ENCODE data around the gene LENG1. TPM values are rescaled to one million over a fixed set of nuclear protein-coding genes. Genes with fewer than 3 reads are reported as not detected.
"Not testable (repeated sequence)": the region's sequence is repeated elsewhere in the genome, so short reads cannot be mapped to it uniquely, and the experiment has no call there.

LENG1 gene
- polyA plus RNA-seq, 1 donor, result 9.5 TPM

- DNase-seq, result peak; percentile 100
- peaks cover 39% of the 10 kb centered on the region for H3K36me3 ChIP-seq (ENCODE audit: control insufficient read depth, insufficient read depth, low read length)
- no CpG with 5 or more reads among the region's 56 CpGs for WGBS (ENCODE audit: insufficient coverage, low lambda C conversion rate)
Observed at GRCh38 chr19:54190503-54191010, 31.0 kb upstream of the LENG1 start.

GRCh38 chr19:54189735-54190502, 30.4 kb upstream of the LENG1 start:
- Histone ChIP-seq H3K4me3 (ENCODE audit: low read length) (peak overlapping the region; percentile 75), H3K9me3 (ENCODE audit: control insufficient read depth, low read depth, low read length) (no peaks in the 10 kb centered on the region), H3K27ac (ENCODE audit: low read length) (peak overlapping the region; percentile 98), H3K36me3 (ENCODE audit: control insufficient read depth, insufficient read depth, low read length) (peaks cover 35% of the 10 kb centered on the region), H3K4me1 (ENCODE audit: control insufficient read depth, insufficient read depth, low read length) (peaks cover 36% of the 10 kb centered on the region), H3K27me3 (ENCODE audit: control insufficient read depth, insufficient read depth, low read length) (no peaks in the 10 kb centered on the region)
- peak; percentile 100 for DNase-seq
- no CpG with 5 or more reads among the region's 65 CpGs for WGBS (ENCODE audit: insufficient coverage, low lambda C conversion rate)

More at GRCh38 chr19:54190503-54191010, 31.0 kb upstream of the LENG1 start:
- no peaks in the 10 kb centered on the region for H3K9me3 ChIP-seq (ENCODE audit: control insufficient read depth, low read depth, low read length)
- H3K4me1 ChIP-seq (ENCODE audit: control insufficient read depth, insufficient read depth, low read length), result peaks cover 36% of the 10 kb centered on the region
- peak overlapping the region; percentile 75 for H3K4me3 ChIP-seq (ENCODE audit: low read length)
- peak overlapping the region; percentile 98 for H3K27ac ChIP-seq (ENCODE audit: low read length)
- H3K27me3 ChIP-seq (ENCODE audit: control insufficient read depth, insufficient read depth, low read length), result no peaks in the 10 kb centered on the region

GRCh38 chr19:54189145-54189734, 29.7 kb upstream of the LENG1 start, which contains the start of gene MBOAT7:
Gene MBOAT7, minus strand, starts transcription at chr19:54189580. Its CDS starts 1,072 bp downstream, at chr19:54188508.
- peaks cover 36% of the 10 kb centered on the region for H3K4me1 ChIP-seq (ENCODE audit: control insufficient read depth, insufficient read depth, low read length)
- no peaks in the 10 kb centered on the region for H3K27me3 ChIP-seq (ENCODE audit: control insufficient read depth, insufficient read depth, low read length)
- H3K36me3 ChIP-seq (ENCODE audit: control insufficient read depth, insufficient read depth, low read length), result peaks cover 31% of the 10 kb centered on the region
- H3K27ac ChIP-seq (ENCODE audit: low read length), result peak within 1 kb of the TSS; percentile 98
- H3K9me3 ChIP-seq (ENCODE audit: control insufficient read depth, low read depth, low read length), result no peaks in the 10 kb centered on the region
- peak within 1 kb of the TSS; percentile 75 for H3K4me3 ChIP-seq (ENCODE audit: low read length)
- whole genome bisulfite sequencing (ENCODE audit: insufficient coverage, low lambda C conversion rate), result no CpG with 5 or more reads among the region's 64 CpGs
- no peak for DNase-seq

- H3K36me3 ChIP-seq (ENCODE audit: control insufficient read depth, insufficient read depth, low read length), result peaks cover 29% of the 10 kb centered on the region
- DNase-seq, result peak in 1 of 2 donors; percentile 52
- WGBS (ENCODE audit: insufficient coverage, low lambda C conversion rate), result no CpG with 5 or more reads among the region's 12 CpGs
Observed at GRCh38 chr19:54188215-54188871, 28.8 kb upstream of the LENG1 start.

GRCh38 chr19:54186934-54187381, 27.4 kb upstream of the LENG1 start:
- H3K4me3 ChIP-seq (ENCODE audit: low read length), result peak overlapping the region; percentile 14
- H3K9me3 ChIP-seq (ENCODE audit: control insufficient read depth, low read depth, low read length), result no peaks in the 10 kb centered on the region
- no CpG with 5 or more reads among the region's 11 CpGs for WGBS (ENCODE audit: insufficient coverage, low lambda C conversion rate)
- H3K27me3 ChIP-seq (ENCODE audit: control insufficient read depth, insufficient read depth, low read length), result no peaks in the 10 kb centered on the region
- H3K4me1 ChIP-seq (ENCODE audit: control insufficient read depth, insufficient read depth, low read length), result peaks cover 25% of the 10 kb centered on the region
- H3K36me3 ChIP-seq (ENCODE audit: control insufficient read depth, insufficient read depth, low read length), result peaks cover 23% of the 10 kb centered on the region
- peak; percentile 95 to 97 for DNase-seq
- peak overlapping the region; percentile 98 for H3K27ac ChIP-seq (ENCODE audit: low read length)

More at GRCh38 chr19:54188215-54188871, 28.8 kb upstream of the LENG1 start:
- Histone ChIP-seq H3K4me3 (ENCODE audit: low read length) (peak overlapping the region; percentile 71), H3K9me3 (ENCODE audit: control insufficient read depth, low read depth, low read length) (no peaks in the 10 kb centered on the region), H3K4me1 (ENCODE audit: control insufficient read depth, insufficient read depth, low read length) (peaks cover 36% of the 10 kb centered on the region), H3K27ac (ENCODE audit: low read length) (peak overlapping the region; percentile 98), H3K27me3 (ENCODE audit: control insufficient read depth, insufficient read depth, low read length) (no peaks in the 10 kb centered on the region)

- no peak overlapping the region for H3K4me3 ChIP-seq (ENCODE audit: low read length)
- no peak for DNase-seq
- no CpG with 5 or more reads among the region's 8 CpGs for WGBS (ENCODE audit: insufficient coverage, low lambda C conversion rate)
- no peaks in the 10 kb centered on the region for H3K9me3 ChIP-seq (ENCODE audit: control insufficient read depth, low read depth, low read length)
- peaks cover 23% of the 10 kb centered on the region for H3K36me3 ChIP-seq (ENCODE audit: control insufficient read depth, insufficient read depth, low read length)
- H3K27ac ChIP-seq (ENCODE audit: low read length), result peak overlapping the region; percentile 98
- H3K27me3 ChIP-seq (ENCODE audit: control insufficient read depth, insufficient read depth, low read length), result no peaks in the 10 kb centered on the region
- H3K4me1 ChIP-seq (ENCODE audit: control insufficient read depth, insufficient read depth, low read length), result peaks cover 20% of the 10 kb centered on the region
Observed at GRCh38 chr19:54186351-54186750, 26.8 kb upstream of the LENG1 start.

- Histone ChIP-seq H3K27ac (ENCODE audit: low read length) (no peak overlapping the region), H3K36me3 (ENCODE audit: control insufficient read depth, insufficient read depth, low read length) (peaks cover 43% of the 10 kb centered on the region), H3K9me3 (ENCODE audit: control insufficient read depth, low read depth, low read length) (no peaks in the 10 kb centered on the region), H3K4me3 (ENCODE audit: low read length) (no peak overlapping the region), H3K27me3 (ENCODE audit: control insufficient read depth, insufficient read depth, low read length) (no peaks in the 10 kb centered on the region), H3K4me1 (ENCODE audit: control insufficient read depth, insufficient read depth, low read length) (peaks cover 29% of the 10 kb centered on the region)
- DNase-seq, result no peak
- no CpG with 5 or more reads among the region's 11 CpGs for WGBS (ENCODE audit: insufficient coverage, low lambda C conversion rate)
Observed at GRCh38 chr19:54183431-54183830, 23.9 kb upstream of the LENG1 start.

GRCh38 chr19:54181894-54182293, 22.4 kb upstream of the LENG1 start:
- 88% methylated on average over 2 of the region's 3 CpGs for WGBS (ENCODE audit: insufficient coverage, low lambda C conversion rate)
- peaks cover 45% of the 10 kb centered on the region for H3K36me3 ChIP-seq (ENCODE audit: control insufficient read depth, insufficient read depth, low read length)
- not testable (repeated sequence) for DNase-seq; H3K27me3 ChIP-seq (ENCODE audit: control insufficient read depth, insufficient read depth, low read length); H3K9me3 ChIP-seq (ENCODE audit: control insufficient read depth, low read depth, low read length); H3K4me3 ChIP-seq (ENCODE audit: low read length); H3K27ac ChIP-seq (ENCODE audit: low read length)
- peaks cover 17% of the 10 kb centered on the region for H3K4me1 ChIP-seq (ENCODE audit: control insufficient read depth, insufficient read depth, low read length)

GRCh38 chr19:54180691-54181091, 21.2 kb upstream of the LENG1 start:
- peaks cover 9% of the 10 kb centered on the region for H3K4me1 ChIP-seq (ENCODE audit: control insufficient read depth, insufficient read depth, low read length)
- 100% methylated on average over 2 of the region's 37 CpGs for whole genome bisulfite sequencing (ENCODE audit: insufficient coverage, low lambda C conversion rate)
- H3K27me3 ChIP-seq (ENCODE audit: control insufficient read depth, insufficient read depth, low read length), result no peaks in the 10 kb centered on the region
- H3K36me3 ChIP-seq (ENCODE audit: control insufficient read depth, insufficient read depth, low read length), result peaks cover 49% of the 10 kb centered on the region
- no peaks in the 10 kb centered on the region for H3K9me3 ChIP-seq (ENCODE audit: control insufficient read depth, low read depth, low read length)
- H3K27ac ChIP-seq (ENCODE audit: low read length), result peak overlapping the region; percentile 36
- H3K4me3 ChIP-seq (ENCODE audit: low read length), result no peak overlapping the region
- no peak for DNase-seq

GRCh38 chr19:54179921-54180461, 20.5 kb upstream of the LENG1 start:
- H3K4me1 ChIP-seq (ENCODE audit: control insufficient read depth, insufficient read depth, low read length), result peaks cover 9% of the 10 kb centered on the region
- H3K4me3 ChIP-seq (ENCODE audit: low read length), result no peak overlapping the region
- H3K36me3 ChIP-seq (ENCODE audit: control insufficient read depth, insufficient read depth, low read length), result peaks cover 50% of the 10 kb centered on the region
- H3K27ac ChIP-seq (ENCODE audit: low read length), result peak overlapping the region; percentile 36
- no CpG with 5 or more reads among the region's 10 CpGs for WGBS (ENCODE audit: insufficient coverage, low lambda C conversion rate)
- DNase-seq, result peak; percentile 89 to 93
- no peaks in the 10 kb centered on the region for H3K9me3 ChIP-seq (ENCODE audit: control insufficient read depth, low read depth, low read length)
- H3K27me3 ChIP-seq (ENCODE audit: control insufficient read depth, insufficient read depth, low read length), result no peaks in the 10 kb centered on the region
